NK-92 treated with Interleukin-12 subunit alpha and Interleukin-12 subunit beta, amount 100 ng/mL, for 24 hours (cell line): ENCODE results near the gene ING5.

Experiments used
- DNase-seq: peaks from one replicate; lab custom pipeline; 2025; lab: John Stamatoyannopoulos, UW

ING5 gene

GRCh38 chr2:241776336-241777169, 74.7 kb downstream of the ING5 start, which contains the start of gene GAL3ST2:
GAL3ST2 (plus strand) TSS chr2:241776822; CDS start chr2:241776956, 134 bp downstream.
- no peak for DNase-seq

GRCh38 chr2:241777170-241777685, 75.4 kb downstream of the ING5 start:
- DNase-seq: no peak

- no peak for DNase-seq
Observed at GRCh38 chr2:241777686-241778627, 76.1 kb downstream of the ING5 start.
